DND-41 (cell line): ENCODE measurements around the gene TAGLN3.

ENCODE experiments used
- ATAC-seq: fragments of 200-7000 bp; cut with Tn5 transposase; 3 replicates; pipeline ENCODE4 v1.9.1; 2021; ENCODE audit warnings: low read depth; ENCODE audit not compliant: insufficient read depth
- DNase-seq: peaks from one replicate; pipeline ENCODE4 v3.0.0-alpha.2; 2020
- H2AFZ ChIP-seq: 2 replicates; pipeline ENCODE4 v1.6.0; 2012; ENCODE audit warnings: low read depth, low read length
- H3K27ac ChIP-seq: 2 replicates; pipeline ENCODE4 v1.5.1; 2012; ENCODE audit warnings: low read length, inconsistent platforms
- H3K27me3 ChIP-seq: fragments of 200-600 bp; sonication (generic); 2 replicates; pipeline ENCODE4 v1.6.0; 2012; ENCODE audit warnings: low read length, mild to moderate bottlenecking, inconsistent platforms; ENCODE audit not compliant: insufficient read depth, poor library complexity
- H3K36me3 ChIP-seq: 2 replicates; pipeline ENCODE4 v1.5.1; 2012; ENCODE audit warnings: low read length, inconsistent platforms; ENCODE audit not compliant: insufficient read depth
- H3K4me1 ChIP-seq: 2 replicates; pipeline ENCODE4 v1.5.1; 2012; ENCODE audit warnings: mild to moderate bottlenecking, low read length; ENCODE audit not compliant: insufficient read depth
- H3K4me2 ChIP-seq: 2 replicates; pipeline ENCODE4 v1.6.0; 2012; ENCODE audit warnings: mild to moderate bottlenecking, moderate library complexity, low read length, inconsistent platforms; ENCODE audit not compliant: insufficient read depth
- H3K4me3 ChIP-seq, 2 experiments: fragments of 200-600 bp in 1 of 2; shearing (Covaris generic) in 1 of 2; 2 replicates each; pipeline ENCODE4 v1.5.1; 2012 to 2016; ENCODE audit warnings: inconsistent platforms in 2 of 2, low read length in 2 of 2, mild to moderate bottlenecking in 2 of 2, low read depth in 1 of 2, moderate library complexity in 1 of 2
- H3K79me2 ChIP-seq: 2 replicates; pipeline ENCODE4 v1.6.0; 2012; ENCODE audit warnings: low read length, inconsistent platforms; ENCODE audit not compliant: insufficient read depth
- H3K9ac ChIP-seq: 2 replicates; pipeline ENCODE4 v1.6.0; 2012; ENCODE audit warnings: low read depth, mild to moderate bottlenecking, inconsistent platforms, low read length, moderate library complexity
- H3K9me3 ChIP-seq: 2 replicates; pipeline ENCODE4 v1.5.1; 2012; ENCODE audit warnings: low read length, moderate library complexity, mild to moderate bottlenecking, inconsistent platforms; ENCODE audit not compliant: insufficient read depth, severe bottlenecking
- H4K20me1 ChIP-seq: 2 replicates; pipeline ENCODE4 v1.6.0; 2012; ENCODE audit warnings: low read length; ENCODE audit not compliant: insufficient read depth
- CTCF ChIP-seq: IDR thresholded peaks from 2 replicates; pipeline ENCODE4 v1.5.1; 2012; ENCODE audit warnings: borderline replicate concordance, low read length, moderate library complexity, mild to moderate bottlenecking; ENCODE audit not compliant: poor library complexity, severe bottlenecking; ENCODE audit errors: extremely low read depth
- EZH2 ChIP-seq: IDR thresholded peaks from 3 replicates; pipeline ENCODE4 v1.6.1; 2012; ENCODE audit warnings: borderline replicate concordance, low read depth, mild to moderate bottlenecking, moderate library complexity, low read length, inconsistent platforms; ENCODE audit not compliant: severe bottlenecking

The TAGLN3 gene

GRCh38 chr3:111955876-111956275, 42.8 kb upstream of the TAGLN3 start:
- Histone ChIP-seq H2AFZ (no peak overlapping the region), H3K27me3 (no peaks in the 10 kb centered on the region), H3K79me2 (no peaks in the 10 kb centered on the region), H4K20me1 (no peaks in the 10 kb centered on the region), H3K4me2 (no peak overlapping the region), H3K27ac (no peak overlapping the region), H3K4me1 (no peaks in the 10 kb centered on the region), H3K9me3 (no peaks in the 10 kb centered on the region), H3K4me3 (no peak overlapping the region), H3K36me3 (no peaks in the 10 kb centered on the region), H3K9ac (no peak overlapping the region)
- TF ChIP-seq EZH2 (no peak), CTCF (no peak)
- no peak for DNase-seq
- no peak for ATAC-seq

- H3K9me3 ChIP-seq = no peaks in the 10 kb centered on the region
- no peak overlapping the region for H3K27ac ChIP-seq
- no peak overlapping the region for H3K4me3 ChIP-seq
- no peak overlapping the region for H2AFZ ChIP-seq
- H3K9ac ChIP-seq = no peak overlapping the region
- no peaks in the 10 kb centered on the region for H3K36me3 ChIP-seq
- no peak for DNase-seq
- no peaks in the 10 kb centered on the region for H3K27me3 ChIP-seq
- no peaks in the 10 kb centered on the region for H3K79me2 ChIP-seq
- no peaks in the 10 kb centered on the region for H4K20me1 ChIP-seq
- ATAC-seq = no peak
- TF ChIP-seq EZH2 (no peak), CTCF (no peak)
- H3K4me1 ChIP-seq = no peaks in the 10 kb centered on the region
- H3K4me2 ChIP-seq = no peak overlapping the region
Measured at GRCh38 chr3:111956449-111956848, 42.3 kb upstream of the TAGLN3 start.

- ATAC-seq = no peak
- H4K20me1 ChIP-seq = no peaks in the 10 kb centered on the region
- no peak overlapping the region for H3K4me3 ChIP-seq
- H3K9ac ChIP-seq = no peak overlapping the region
- H3K4me1 ChIP-seq = no peaks in the 10 kb centered on the region
- TF ChIP-seq EZH2 (no peak), CTCF (no peak)
- H3K4me2 ChIP-seq = no peak overlapping the region
- H3K27ac ChIP-seq = no peak overlapping the region
- H2AFZ ChIP-seq = no peak overlapping the region
- H3K79me2 ChIP-seq = no peaks in the 10 kb centered on the region
- no peaks in the 10 kb centered on the region for H3K9me3 ChIP-seq
- H3K36me3 ChIP-seq = no peaks in the 10 kb centered on the region
- H3K27me3 ChIP-seq = no peaks in the 10 kb centered on the region
- DNase-seq = no peak
Measured at GRCh38 chr3:111956995-111957734, 41.6 kb upstream of the TAGLN3 start.
